ENCODE data around the gene PSMD2. TPM values are rescaled to one million over a fixed set of nuclear protein-coding genes. Genes with fewer than 3 reads are reported as not detected.

Gene PSMD2
- total RNA-seq, 1 experiment from 2014 or later = 344 TPM

DNA sequence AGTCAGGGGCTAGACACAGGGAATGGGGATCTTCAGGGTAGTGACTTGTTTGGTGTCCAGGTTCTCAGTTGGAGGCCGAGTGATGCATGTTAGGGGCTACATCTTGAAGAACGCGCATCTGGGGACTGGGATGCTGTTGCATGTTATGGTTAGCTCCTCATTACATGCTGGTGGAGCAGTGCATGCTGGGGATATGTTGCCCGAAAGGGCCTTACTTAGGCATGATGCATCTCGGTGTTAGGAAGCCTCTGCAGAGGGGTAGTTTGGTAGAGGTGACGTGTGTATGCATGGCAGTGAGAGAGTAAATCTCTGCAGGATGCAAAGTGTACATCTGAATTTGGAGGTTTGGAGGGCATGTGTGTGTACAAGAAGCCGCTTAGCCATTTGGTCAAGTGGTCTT, 17.8 kb downstream of the PSMD2 start:
- H3K36me3 Mint-ChIP-seq (ENCODE audit: insufficient read depth in 1 of 3, low read depth in 3 of 3) = peaks cover 36 to 59% (median 46%) of the 10 kb centered on the region in 3 experiments; a peak in 6 of 7 replicates
- no peak overlapping the region for H2BK20ac ChIP-seq (ENCODE audit: low read depth, low read length, poor library complexity, severe bottlenecking)
- no peak overlapping the region for H3K18ac ChIP-seq (ENCODE audit: insufficient read length, low read depth, low read length)
- H3K9me3 ChIP-seq (ENCODE audit: control insufficient read depth, low read depth, low read length) = no peaks in the 10 kb centered on the region
- peak overlapping the region in 2 of 3 experiments; percentile 21 to 68; a peak in 3 of 7 replicates for H3K27ac Mint-ChIP-seq
- peak overlapping the region; percentile 97 for H3K4me2 ChIP-seq (ENCODE audit: insufficient read depth, insufficient read length, low read length)
- H3K4ac ChIP-seq (ENCODE audit: low read depth, low read length) = no peak overlapping the region
- H3K4me1 ChIP-seq (ENCODE audit: insufficient read depth, low read length) = peaks cover 8% of the 10 kb centered on the region; the same call in 1 of the 2 replicates
- TF ChIP-seq, protein P1, sequence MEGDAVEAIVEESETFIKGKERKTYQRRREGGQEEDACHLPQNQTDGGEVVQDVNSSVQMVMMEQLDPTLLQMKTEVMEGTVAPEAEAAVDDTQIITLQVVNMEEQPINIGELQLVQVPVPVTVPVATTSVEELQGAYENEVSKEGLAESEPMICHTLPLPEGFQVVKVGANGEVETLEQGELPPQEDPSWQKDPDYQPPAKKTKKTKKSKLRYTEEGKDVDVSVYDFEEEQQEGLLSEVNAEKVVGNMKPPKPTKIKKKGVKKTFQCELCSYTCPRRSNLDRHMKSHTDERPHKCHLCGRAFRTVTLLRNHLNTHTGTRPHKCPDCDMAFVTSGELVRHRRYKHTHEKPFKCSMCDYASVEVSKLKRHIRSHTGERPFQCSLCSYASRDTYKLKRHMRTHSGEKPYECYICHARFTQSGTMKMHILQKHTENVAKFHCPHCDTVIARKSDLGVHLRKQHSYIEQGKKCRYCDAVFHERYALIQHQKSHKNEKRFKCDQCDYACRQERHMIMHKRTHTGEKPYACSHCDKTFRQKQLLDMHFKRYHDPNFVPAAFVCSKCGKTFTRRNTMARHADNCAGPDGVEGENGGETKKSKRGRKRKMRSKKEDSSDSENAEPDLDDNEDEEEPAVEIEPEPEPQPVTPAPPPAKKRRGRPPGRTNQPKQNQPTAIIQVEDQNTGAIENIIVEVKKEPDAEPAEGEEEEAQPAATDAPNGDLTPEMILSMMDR (conservative IDR thresholded peaks at IDR 0.05) = no peak
- DNase-seq = no peak
- no peaks in the 10 kb centered on the region for H3K27me3 Mint-ChIP-seq (ENCODE audit: low read depth)
- no peak overlapping the region for H2AK5ac ChIP-seq (ENCODE audit: insufficient read length, low read length)
- no peak overlapping the region for H2BK120ac ChIP-seq (ENCODE audit: low read depth, low read length, poor library complexity, severe bottlenecking)
- H3K27me3 ChIP-seq (ENCODE audit: insufficient read depth, low read length) = no peaks in the 10 kb centered on the region
- H4K8ac ChIP-seq (replicated peaks; ENCODE audit: insufficient read length, low read depth, low read length) = no peak overlapping the region
- no peak overlapping the region for H2BK12ac ChIP-seq (ENCODE audit: insufficient read length, low read depth, low read length)
- H3K23me2 ChIP-seq (ENCODE audit: insufficient read length, low read depth, low read length, poor library complexity, severe bottlenecking) = peaks cover 10% of the 10 kb centered on the region
- H2BK5ac ChIP-seq (ENCODE audit: insufficient read length, low read length) = no peak overlapping the region
- H4K20me1 ChIP-seq (ENCODE audit: control insufficient read depth, insufficient read depth, insufficient read length) = no peaks in the 10 kb centered on the region
- no peaks in the 10 kb centered on the region for H3K9me3 Mint-ChIP-seq
- no peak overlapping the region for H2AFZ ChIP-seq (ENCODE audit: low read length)
- no peak overlapping the region for H4K5ac ChIP-seq (ENCODE audit: insufficient read length, low read depth, low read length)
- peak overlapping the region; percentile 87 to 93 for H3K4me3 Mint-ChIP-seq
- H3K79me2 ChIP-seq (ENCODE audit: insufficient read depth, low read length) = peaks cover 42% of the 10 kb centered on the region
- no peak overlapping the region for H3K14ac ChIP-seq (ENCODE audit: insufficient read depth, low read length)
- H2BK15ac ChIP-seq (ENCODE audit: low read depth, low read length) = no peak overlapping the region
- WGBS (ENCODE audit: extremely low coverage, insufficient read length, low lambda C conversion rate) = no CpG with 5 or more reads among the region's 7 CpGs
- no peak overlapping the region for H3K27ac ChIP-seq (ENCODE audit: insufficient read length, low read depth, low read length)
- no peak overlapping the region for H3K9ac ChIP-seq (ENCODE audit: extremely low read depth, insufficient read length, low read length)
- H4K91ac ChIP-seq (ENCODE audit: insufficient read length, low read depth, low read length) = no peak overlapping the region
- H3K4me1 Mint-ChIP-seq = peaks cover 26 to 27% of the 10 kb centered on the region in 2 experiments
- no peak overlapping the region for H3K23ac ChIP-seq (ENCODE audit: insufficient read length, low read depth, low read length)
- H3T11ph ChIP-seq (ENCODE audit: low read length) = no peak overlapping the region
- no peak overlapping the region for H3K56ac ChIP-seq (ENCODE audit: insufficient read length, low read depth, low read length)
- peaks cover 6% of the 10 kb centered on the region for H3K79me1 ChIP-seq (ENCODE audit: insufficient read depth, low read depth, low read length, poor library complexity, severe bottlenecking)
